HG03064 (cell line): Measurements from ENCODE around the gene IL1R2.

ENCODE experiments used
- ATAC-seq: cut with Tn5 transposase; IDR thresholded peaks from one replicate; pipeline ENCODE4 v1.9.1; 2021; ENCODE audit warnings: low read depth; ENCODE audit not compliant: unreplicated experiment

The IL1R2 gene

DNA sequence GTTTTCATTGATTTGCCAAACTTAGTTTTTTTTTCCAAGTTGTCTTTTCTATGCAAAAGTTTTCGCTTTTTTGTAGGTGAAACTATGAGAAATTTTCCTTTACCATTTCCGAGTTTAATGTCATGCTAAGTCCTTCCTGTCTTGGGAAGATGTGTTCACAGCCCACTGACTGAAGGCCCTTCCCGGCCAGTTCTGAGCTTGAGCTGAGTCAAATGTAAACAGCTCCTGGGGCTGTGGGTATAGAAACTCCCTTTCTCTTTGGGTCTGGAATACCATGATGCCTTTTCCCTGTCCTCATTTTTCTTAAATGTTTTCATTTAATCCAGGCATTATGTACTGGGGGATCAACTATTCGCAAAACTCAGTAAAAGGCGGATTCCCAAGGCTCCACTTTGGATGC is 81.0 kb downstream of the IL1R2 start:
- no peak for ATAC-seq

- no peak for ATAC-seq
These were observed 81.5 kb downstream of the IL1R2 start for GRCh38 chr2:102073168-102073724.

GRCh38 chr2:102074152-102074783 is 82.5 kb downstream of the IL1R2 start:
- ATAC-seq = no peak

DNA sequence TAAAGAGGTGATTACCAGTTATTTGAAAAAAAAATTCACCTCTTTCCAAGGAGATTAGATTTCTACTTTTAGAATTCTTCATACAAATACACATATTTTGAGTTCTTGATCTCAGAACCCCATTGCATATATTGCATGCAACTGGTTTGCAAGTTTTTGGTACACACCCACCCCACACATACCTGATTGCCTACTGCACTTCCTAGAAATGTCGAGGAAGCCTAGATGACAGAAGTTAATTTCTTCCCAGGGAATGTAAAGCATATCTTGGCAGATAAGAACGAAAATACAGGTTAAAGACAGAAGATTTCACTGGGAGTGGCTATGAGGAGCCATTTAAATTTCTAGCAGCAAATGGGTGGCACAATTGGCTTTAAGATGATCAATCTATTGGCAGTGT is 83.7 kb downstream of the IL1R2 start:
- no peak for ATAC-seq

- no peak for ATAC-seq
These were observed 84.8 kb downstream of the IL1R2 start for GRCh38 chr2:102076512-102076911.
